ENCODE results near the gene SRP9.

The SRP9 gene, protein sequence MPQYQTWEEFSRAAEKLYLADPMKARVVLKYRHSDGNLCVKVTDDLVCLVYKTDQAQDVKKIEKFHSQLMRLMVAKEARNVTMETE

DNA sequence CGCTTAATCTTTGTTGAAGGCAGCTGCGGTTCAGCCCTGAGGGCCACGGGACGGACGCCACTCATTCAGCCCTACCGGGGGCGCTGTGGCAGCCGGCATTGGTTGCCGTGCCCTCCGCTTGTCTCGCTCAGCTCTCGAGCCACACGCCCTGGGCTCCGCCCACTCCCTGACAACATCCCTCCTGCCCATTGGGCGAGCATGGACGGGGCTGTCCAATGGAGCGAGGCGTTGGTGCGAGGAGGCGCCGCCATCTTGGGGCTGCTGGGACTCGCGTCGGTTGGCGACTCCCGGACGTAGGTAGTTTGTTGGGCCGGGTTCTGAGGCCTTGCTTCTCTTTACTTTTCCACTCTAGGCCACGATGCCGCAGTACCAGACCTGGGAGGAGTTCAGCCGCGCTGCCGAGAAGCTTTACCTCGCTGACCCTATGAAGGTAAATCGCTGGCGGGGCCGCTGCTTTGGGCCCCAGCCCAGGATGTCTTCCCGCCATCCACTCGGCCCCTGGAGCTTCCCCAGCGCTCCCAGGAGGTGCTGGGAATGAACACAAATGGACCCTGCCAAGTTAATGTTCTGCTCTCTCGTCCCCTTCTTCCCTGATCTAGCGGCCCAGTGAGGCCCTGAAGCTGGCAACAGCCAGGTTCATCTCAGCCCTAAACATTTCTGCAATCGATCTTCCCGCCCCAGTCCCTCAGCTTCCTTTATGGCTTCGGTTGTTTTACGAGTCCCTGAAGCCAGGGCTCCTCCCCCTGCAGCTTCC is at the start of gene SRP9:
SRP9 (plus strand) TSS at position 244 of the 754 bp plus-strand sequence; CDS start at position 359, 115 bp downstream.
- Mint-ChIP-seq H3K36me3 (ENCODE audit: insufficient read depth) (peaks cover 19% of the 10 kb centered on the region), H3K27ac (ENCODE audit: low read depth) (no peak within 1 kb of the TSS), H3K27me3 (no peaks in the 10 kb centered on the region), H3K4me3 (no peak within 1 kb of the TSS), H3K4me1 (peaks cover 26% of the 10 kb centered on the region), H3K9me3 (no peaks in the 10 kb centered on the region)
- peak; percentile 97 to 99 for DNase-seq (ENCODE audit: low spot score in 2 of 2)
- peak; percentile 98 for ATAC-seq (replicated peaks; ENCODE audit: extremely low read depth, poor library complexity, severe bottlenecking)

DNA sequence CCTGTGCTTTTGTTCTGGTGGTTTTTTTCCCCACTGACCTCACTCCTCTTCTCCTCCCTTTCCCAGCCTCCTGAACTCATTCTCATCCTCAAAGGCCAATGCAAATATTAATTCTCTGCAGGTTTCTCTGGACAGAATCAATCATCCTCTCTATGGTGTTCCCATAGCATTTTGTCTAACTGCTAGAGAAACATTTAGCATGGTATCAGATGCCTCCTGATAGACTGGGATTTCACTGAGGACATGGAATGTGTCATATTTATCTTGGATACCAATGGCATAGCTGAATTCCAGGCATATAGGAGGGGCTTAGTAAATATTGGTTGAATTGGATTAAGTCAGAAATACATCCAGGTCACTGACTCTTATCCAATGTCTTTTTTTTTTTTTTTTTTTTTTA is 46.1 kb upstream of the SRP9 start:
- Mint-ChIP-seq H3K36me3 (ENCODE audit: insufficient read depth) (no peaks in the 10 kb centered on the region), H3K27me3 (no peaks in the 10 kb centered on the region), H3K9me3 (no peaks in the 10 kb centered on the region), H3K4me3 (no peak overlapping the region), H3K27ac (ENCODE audit: low read depth) (no peak overlapping the region), H3K4me1 (no peaks in the 10 kb centered on the region)
- DNase-seq (ENCODE audit: low spot score in 2 of 2) (no peak), ATAC-seq (replicated peaks; ENCODE audit: extremely low read depth, poor library complexity, severe bottlenecking) (no peak)

DNA sequence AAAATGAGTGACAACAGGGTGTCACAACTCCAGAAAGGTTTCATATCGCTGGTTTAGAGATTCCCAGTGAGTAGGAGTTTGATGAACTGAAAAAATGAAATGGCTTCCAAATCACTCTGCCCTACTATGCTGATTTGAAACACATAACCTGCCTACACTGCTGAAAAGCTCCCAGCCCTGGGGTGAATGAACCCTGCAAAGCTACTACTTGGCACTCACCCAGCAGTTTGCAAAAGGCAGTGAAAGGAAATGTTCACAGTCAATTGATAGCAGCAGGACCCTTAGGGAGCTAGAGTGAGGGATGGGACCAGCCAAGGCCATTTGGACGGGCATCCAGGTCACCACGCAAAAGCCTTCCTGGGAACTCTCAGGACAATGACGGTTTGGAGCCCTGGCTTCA is 44.4 kb upstream of the SRP9 start:
- no peaks in the 10 kb centered on the region for H3K9me3 Mint-ChIP-seq
- ATAC-seq (replicated peaks; ENCODE audit: extremely low read depth, poor library complexity, severe bottlenecking): no peak
- no peak overlapping the region for H3K27ac Mint-ChIP-seq (ENCODE audit: low read depth)
- H3K4me1 Mint-ChIP-seq: no peaks in the 10 kb centered on the region
- H3K36me3 Mint-ChIP-seq (ENCODE audit: insufficient read depth): no peaks in the 10 kb centered on the region
- no peaks in the 10 kb centered on the region for H3K27me3 Mint-ChIP-seq
- no peak for DNase-seq (ENCODE audit: low spot score in 2 of 2)
- H3K4me3 Mint-ChIP-seq: no peak overlapping the region

DNA sequence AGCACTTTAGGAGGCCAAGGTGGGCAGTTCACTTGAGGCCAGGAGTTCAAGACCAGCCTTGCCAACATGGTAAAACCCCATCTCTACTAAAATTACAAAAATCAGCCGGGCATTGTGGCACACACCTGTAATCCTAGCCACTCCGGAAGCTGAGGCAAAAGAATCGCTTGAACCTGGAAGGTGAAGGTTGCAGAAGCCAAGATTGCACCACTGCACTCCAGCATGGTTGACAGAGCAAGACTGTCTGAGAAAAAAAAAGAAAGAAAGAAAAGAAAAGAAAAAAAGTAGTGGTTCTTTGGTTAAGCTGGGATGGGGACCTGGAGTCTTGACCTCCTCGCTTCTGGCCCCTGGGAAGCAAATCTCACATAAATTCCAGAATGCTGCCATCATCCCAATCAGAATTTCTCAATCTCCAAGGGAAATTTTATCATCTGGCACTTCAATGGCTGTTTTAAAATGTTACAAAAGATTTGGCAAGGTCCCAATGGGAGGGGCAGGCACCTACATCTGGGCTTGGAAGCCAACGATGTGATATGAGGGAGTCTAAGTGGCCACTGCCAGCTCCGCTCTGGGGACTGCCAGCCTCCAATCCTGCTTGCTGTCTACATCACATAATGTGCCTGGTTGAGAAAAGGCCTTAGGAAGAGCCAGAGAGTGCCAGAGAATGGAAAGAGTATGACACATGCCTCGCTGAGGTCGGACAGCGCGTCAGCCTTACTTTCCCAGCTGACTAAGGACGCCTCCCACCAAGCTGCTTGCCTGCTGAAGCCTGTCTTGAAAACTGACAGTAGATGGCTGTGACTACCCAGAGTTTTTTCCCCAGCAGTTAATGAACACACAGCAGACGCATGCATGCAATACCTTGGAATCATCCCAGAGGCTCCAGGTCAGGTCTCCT is 42.1 kb upstream of the SRP9 start:
- H3K27me3 Mint-ChIP-seq: no peaks in the 10 kb centered on the region
- ATAC-seq (replicated peaks; ENCODE audit: extremely low read depth, poor library complexity, severe bottlenecking) (no peak), DNase-seq (ENCODE audit: low spot score in 2 of 2) (no peak)
- H3K4me1 Mint-ChIP-seq: no peaks in the 10 kb centered on the region
- H3K36me3 Mint-ChIP-seq (ENCODE audit: insufficient read depth): peaks cover 3% of the 10 kb centered on the region
- no peak overlapping the region for H3K4me3 Mint-ChIP-seq
- no peaks in the 10 kb centered on the region for H3K9me3 Mint-ChIP-seq
- no peak overlapping the region for H3K27ac Mint-ChIP-seq (ENCODE audit: low read depth)

DNA sequence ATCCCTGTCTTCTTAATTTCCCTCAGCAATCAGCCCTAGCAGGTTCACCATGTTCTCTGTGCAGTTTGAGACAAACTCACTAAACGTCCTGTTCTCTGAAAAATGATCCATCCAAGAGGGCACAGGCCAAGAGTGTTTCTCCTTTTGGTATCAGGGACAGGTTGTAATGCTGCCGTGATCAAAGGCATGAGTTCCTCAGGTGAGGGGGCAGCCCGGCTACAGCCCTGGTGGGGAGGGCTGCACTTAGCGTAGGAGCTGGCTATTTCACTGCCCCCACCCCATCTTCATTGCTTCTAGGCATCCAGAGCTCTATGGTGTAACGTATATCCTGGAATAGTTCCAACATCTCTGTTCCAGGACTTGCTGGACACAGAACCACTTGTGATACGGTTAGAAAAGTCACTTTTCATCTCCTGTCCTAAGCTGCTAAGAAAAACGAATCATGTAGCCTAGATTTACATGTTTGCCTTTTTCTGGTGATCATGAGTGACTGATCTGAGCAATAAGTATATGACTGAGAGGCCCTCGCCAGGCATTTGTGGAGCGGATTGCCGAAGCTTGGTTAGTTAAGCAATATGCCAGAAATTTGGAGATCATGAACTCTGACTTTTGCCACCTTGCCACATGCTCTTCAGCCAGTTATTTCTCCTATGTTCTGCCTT is 41.1 kb upstream of the SRP9 start:
- H3K4me1 Mint-ChIP-seq: no peaks in the 10 kb centered on the region
- ATAC-seq (replicated peaks; ENCODE audit: extremely low read depth, poor library complexity, severe bottlenecking): no peak
- H3K27ac Mint-ChIP-seq (ENCODE audit: low read depth): no peak overlapping the region
- H3K36me3 Mint-ChIP-seq (ENCODE audit: insufficient read depth): peaks cover 3% of the 10 kb centered on the region
- DNase-seq (ENCODE audit: low spot score in 2 of 2): no peak
- H3K27me3 Mint-ChIP-seq: no peaks in the 10 kb centered on the region
- H3K4me3 Mint-ChIP-seq: no peak overlapping the region
- no peaks in the 10 kb centered on the region for H3K9me3 Mint-ChIP-seq

DNA sequence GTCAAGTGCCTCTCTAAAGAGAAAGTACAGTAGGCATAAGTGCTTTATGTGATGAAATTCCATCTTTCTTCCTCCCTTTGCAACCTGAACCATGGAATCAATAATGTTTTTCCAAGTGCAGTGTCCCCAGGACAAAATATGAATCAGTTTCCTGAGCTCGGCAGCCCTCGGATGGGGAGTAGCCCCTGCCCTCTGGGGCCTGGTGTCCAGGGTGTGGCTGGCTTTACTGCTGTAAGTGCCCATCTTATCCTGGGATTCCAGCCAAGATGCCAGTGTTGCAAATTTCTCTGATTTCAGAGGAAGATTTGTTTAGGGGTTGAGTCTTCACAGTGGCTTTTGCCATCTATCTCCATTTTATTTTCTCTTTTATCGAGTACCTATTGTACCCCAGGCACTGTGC is 40.5 kb upstream of the SRP9 start:
- H3K4me3 Mint-ChIP-seq: no peak overlapping the region
- no peaks in the 10 kb centered on the region for H3K27me3 Mint-ChIP-seq
- no peaks in the 10 kb centered on the region for H3K4me1 Mint-ChIP-seq
- no peak overlapping the region for H3K27ac Mint-ChIP-seq (ENCODE audit: low read depth)
- H3K36me3 Mint-ChIP-seq (ENCODE audit: insufficient read depth): peaks cover 3% of the 10 kb centered on the region
- DNase-seq (ENCODE audit: low spot score in 2 of 2) (no peak), ATAC-seq (replicated peaks; ENCODE audit: extremely low read depth, poor library complexity, severe bottlenecking) (no peak)
- H3K9me3 Mint-ChIP-seq: no peaks in the 10 kb centered on the region

DNA sequence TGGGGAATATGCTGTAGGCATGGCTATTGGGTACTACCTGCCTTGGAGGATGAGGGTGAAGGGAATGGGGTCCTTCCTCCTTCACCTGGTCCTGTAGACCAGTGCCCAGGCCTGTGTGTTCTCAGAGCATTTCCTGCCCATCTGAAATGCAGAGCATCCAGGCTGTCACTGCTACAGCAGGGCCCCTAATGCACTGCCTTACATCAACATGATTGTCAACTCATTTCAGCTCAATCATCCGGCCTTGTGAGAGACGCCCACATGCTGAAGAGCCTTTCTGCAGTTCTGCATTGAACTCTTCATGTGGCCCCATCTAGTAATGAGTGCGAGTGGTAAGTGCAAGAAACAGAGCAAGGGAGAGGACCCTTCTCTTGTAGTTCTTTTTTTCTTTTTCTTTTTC is 39.8 kb upstream of the SRP9 start:
- ATAC-seq (replicated peaks; ENCODE audit: extremely low read depth, poor library complexity, severe bottlenecking): no peak
- DNase-seq (ENCODE audit: low spot score in 2 of 2): no peak
- H3K27ac Mint-ChIP-seq (ENCODE audit: low read depth): no peak overlapping the region
- no peaks in the 10 kb centered on the region for H3K27me3 Mint-ChIP-seq
- no peaks in the 10 kb centered on the region for H3K4me1 Mint-ChIP-seq
- H3K4me3 Mint-ChIP-seq: no peak overlapping the region
- no peaks in the 10 kb centered on the region for H3K9me3 Mint-ChIP-seq
- H3K36me3 Mint-ChIP-seq (ENCODE audit: insufficient read depth): peaks cover 3% of the 10 kb centered on the region

DNA sequence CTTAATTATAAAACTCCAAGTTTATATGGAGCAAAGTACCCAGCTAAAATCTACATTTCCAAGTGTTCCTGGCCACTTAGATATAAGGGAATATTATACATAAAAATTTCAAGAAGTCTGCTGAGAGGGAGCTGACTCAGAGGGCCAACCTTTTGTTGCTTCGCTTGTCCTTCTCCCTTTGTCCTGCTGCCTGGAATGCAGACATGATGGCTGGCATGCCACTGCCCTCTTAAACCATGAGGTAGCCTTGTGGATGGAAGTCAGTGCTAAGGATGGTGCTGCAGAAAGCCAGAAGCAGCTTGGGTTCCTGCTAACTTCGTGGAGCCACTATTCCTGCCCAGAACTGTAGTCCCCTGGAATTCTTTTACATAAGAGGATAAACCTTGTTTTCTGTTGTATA is 38.9 kb upstream of the SRP9 start:
- Mint-ChIP-seq H3K4me3 (no peak overlapping the region), H3K9me3 (no peaks in the 10 kb centered on the region), H3K4me1 (no peaks in the 10 kb centered on the region), H3K27me3 (no peaks in the 10 kb centered on the region), H3K36me3 (ENCODE audit: insufficient read depth) (peaks cover 3% of the 10 kb centered on the region), H3K27ac (ENCODE audit: low read depth) (no peak overlapping the region)
- no peak for ATAC-seq (replicated peaks; ENCODE audit: extremely low read depth, poor library complexity, severe bottlenecking)
- no peak for DNase-seq (ENCODE audit: low spot score in 2 of 2)

DNA sequence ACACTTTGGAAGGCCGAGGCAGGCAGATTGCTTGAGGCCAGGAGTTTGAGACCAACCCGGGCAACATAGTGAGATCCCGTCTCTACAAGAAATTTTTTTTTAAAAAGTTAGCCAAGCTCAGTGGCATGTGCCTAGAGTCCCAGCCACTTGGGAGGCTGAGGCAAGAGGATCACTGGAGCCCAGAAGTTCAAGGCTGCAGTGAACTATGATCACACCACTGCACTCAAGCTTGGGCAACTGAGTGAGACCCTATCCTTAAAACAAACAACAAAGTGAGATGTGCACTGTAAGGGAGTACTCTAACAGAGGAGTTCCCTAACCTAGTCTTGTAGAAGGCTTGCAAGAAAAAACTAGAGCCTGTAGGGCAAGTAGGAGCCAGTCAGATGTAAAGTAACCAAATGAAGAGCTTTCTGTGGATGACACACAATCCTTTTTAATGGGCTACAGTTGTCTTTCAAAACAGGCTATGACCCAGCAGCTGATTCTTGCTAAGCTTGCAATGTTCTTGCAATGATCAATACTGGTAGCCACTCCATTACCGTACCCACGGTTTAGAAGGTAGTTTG is 38.0 kb upstream of the SRP9 start:
- ATAC-seq (replicated peaks; ENCODE audit: extremely low read depth, poor library complexity, severe bottlenecking): no peak
- Mint-ChIP-seq H3K27me3 (no peaks in the 10 kb centered on the region), H3K4me3 (no peak overlapping the region)

DNA sequence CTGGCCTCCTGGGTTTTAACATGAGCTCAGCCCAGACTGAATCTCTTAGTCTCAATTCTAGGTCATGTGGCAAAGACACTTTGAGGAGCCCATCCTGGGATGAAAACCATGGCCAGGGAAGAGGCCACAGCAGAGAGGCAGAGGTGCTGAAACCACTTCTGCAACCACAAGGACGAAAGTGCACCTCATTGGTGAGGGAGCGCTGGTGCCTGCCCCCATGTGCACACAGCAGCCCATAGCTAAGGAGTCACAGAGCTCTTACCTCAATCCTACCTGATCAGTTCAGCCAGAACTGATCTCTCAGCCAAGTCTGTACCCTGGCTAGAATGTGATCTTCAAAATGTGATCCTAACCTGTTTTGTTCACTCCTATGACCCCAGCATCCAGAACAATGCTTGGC is 32.9 kb upstream of the SRP9 start:
- DNase-seq (ENCODE audit: low spot score in 2 of 2) (no peak), ATAC-seq (replicated peaks; ENCODE audit: extremely low read depth, poor library complexity, severe bottlenecking) (no peak)
- no peaks in the 10 kb centered on the region for H3K9me3 Mint-ChIP-seq
- H3K36me3 Mint-ChIP-seq (ENCODE audit: insufficient read depth): peaks cover 2% of the 10 kb centered on the region
- no peak overlapping the region for H3K4me3 Mint-ChIP-seq
- no peaks in the 10 kb centered on the region for H3K4me1 Mint-ChIP-seq
- no peaks in the 10 kb centered on the region for H3K27me3 Mint-ChIP-seq
- H3K27ac Mint-ChIP-seq (ENCODE audit: low read depth): no peak overlapping the region

More for the DNA sequence above, 38.0 kb upstream of the SRP9 start:
- Mint-ChIP-seq H3K9me3 (no peaks in the 10 kb centered on the region), H3K36me3 (ENCODE audit: insufficient read depth) (peaks cover 3% of the 10 kb centered on the region), H3K4me1 (no peaks in the 10 kb centered on the region), H3K27ac (ENCODE audit: low read depth) (no peak overlapping the region)
- DNase-seq (ENCODE audit: low spot score in 2 of 2): no peak

DNA sequence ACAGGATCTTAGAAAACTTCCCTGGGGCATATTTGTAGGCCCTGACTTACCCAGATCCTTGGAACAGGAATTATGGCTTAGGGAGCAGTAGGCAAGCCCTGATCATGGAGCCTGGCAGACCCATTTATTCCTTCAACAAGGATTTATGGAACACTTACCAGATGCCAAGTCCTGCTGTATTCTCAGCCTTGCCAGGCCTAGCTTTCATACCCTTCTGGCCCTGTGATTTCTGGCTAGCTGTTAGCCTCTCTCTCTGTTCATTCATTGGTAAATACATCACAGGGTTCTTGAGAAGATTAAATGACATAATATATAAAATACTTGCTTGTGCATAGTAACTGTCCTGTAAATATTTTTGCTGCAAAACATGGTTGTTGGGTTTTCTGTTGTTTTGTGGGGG is 32.4 kb upstream of the SRP9 start:
- no peak overlapping the region for H3K4me3 Mint-ChIP-seq
- H3K4me1 Mint-ChIP-seq: no peaks in the 10 kb centered on the region
- H3K9me3 Mint-ChIP-seq: no peaks in the 10 kb centered on the region
- DNase-seq (ENCODE audit: low spot score in 2 of 2) (no peak), ATAC-seq (replicated peaks; ENCODE audit: extremely low read depth, poor library complexity, severe bottlenecking) (no peak)
- no peak overlapping the region for H3K27ac Mint-ChIP-seq (ENCODE audit: low read depth)
- H3K27me3 Mint-ChIP-seq: peaks cover 5% of the 10 kb centered on the region
- H3K36me3 Mint-ChIP-seq (ENCODE audit: insufficient read depth): peaks cover 2% of the 10 kb centered on the region

DNA sequence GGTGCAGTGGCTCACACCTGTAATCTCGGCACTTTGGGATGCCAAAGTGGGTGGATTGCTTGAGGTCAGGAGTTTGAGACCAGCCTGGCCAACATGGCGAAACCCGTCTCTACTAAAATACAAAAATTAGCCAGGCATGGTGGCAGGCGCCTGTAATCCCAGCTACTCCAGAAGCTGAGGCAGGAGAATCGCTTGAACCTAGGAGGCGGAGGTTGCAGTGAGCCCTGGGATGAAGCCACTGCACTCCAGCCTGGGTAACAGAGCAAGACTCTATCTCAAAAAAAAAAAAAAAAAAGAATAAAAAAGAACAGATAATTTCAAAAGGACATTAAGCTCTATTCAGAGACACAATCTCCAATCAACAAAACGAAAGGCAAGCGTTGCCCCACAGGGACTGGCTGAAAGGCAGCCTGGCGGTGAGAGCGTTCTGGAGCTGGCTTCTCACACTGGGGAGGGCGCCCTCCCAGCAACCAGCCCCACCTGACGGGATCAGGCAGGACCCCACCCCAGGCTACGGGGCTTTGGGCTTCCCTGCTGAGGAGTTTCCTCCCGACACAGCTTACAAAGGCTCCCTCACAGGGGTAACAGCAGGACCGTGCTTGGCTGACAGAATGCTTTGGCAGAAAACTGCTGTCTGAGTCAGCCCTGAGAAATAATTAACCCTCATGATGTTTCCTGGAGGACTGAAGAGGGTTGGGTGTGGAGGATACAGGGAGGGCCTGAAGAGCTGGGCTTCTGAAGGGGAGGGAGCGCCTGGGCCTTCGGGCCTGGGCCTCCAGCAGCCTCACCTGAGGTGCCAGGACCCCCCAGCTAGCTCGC is 31.1 kb upstream of the SRP9 start:
- Mint-ChIP-seq H3K36me3 (ENCODE audit: insufficient read depth) (peaks cover 2% of the 10 kb centered on the region), H3K9me3 (no peaks in the 10 kb centered on the region), H3K4me1 (no peaks in the 10 kb centered on the region), H3K27me3 (peaks cover 13% of the 10 kb centered on the region), H3K4me3 (no peak overlapping the region), H3K27ac (ENCODE audit: low read depth) (no peak overlapping the region)
- DNase-seq (ENCODE audit: low spot score in 2 of 2) (no peak), ATAC-seq (replicated peaks; ENCODE audit: extremely low read depth, poor library complexity, severe bottlenecking) (no peak)

All from central memory CD8-positive, alpha-beta T cell (primary cell).